Measurements from ENCODE around the gene SLC25A34.

Gene SLC25A34

DNA sequence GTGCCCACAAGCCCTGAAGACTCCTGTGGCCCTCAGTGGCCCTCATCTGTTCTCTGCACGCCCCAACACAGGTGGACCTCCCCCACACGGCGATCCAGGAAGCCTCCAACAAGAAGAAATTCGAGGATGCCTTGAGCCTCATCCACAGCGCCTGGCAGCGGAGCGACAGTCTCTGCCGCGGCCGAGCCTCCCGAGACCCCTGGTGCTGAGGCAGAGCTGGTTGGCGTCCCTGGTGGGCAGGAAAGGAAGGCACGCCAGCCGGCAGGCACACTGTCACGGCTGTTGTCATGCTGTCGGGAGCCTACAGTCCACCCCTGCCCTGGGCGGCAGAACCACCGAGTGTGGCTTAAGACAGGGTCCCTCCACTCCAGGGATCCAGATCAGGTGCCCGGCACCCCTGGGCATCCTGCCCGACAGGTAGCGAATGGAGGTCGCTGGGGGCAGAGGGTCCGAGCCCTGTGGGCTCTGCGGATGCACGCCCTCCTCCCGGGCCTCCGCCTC lies 2.3 kb upstream of the SLC25A34 start:
- no peak for DNase-seq

GRCh38 chr1:15734296-15734695 lies 1.8 kb upstream of the SLC25A34 start:
- no peak for DNase-seq

DNA sequence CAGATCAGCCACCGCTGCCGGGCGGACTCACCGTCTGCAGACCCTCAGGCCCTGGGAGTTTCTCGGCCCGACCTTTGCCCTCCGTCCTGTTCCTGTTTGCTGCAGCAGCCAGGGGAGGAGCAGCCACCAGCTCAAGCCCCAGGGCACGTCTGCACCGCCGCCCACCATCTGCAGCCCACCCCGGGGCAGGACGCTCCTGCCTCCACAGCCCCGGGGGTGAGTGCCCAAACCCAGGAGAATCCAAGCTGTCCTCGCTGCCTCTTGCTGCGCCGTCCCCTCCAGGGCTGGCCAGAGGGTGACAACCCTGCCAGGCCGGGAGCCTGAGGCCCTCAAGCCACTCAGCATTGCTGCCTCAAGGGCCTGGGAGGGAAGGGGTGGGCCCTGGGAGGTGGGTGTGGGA lies 1.2 kb upstream of the SLC25A34 start:
- no peak for DNase-seq

GRCh38 chr1:15735304-15736037 lies 587 bp upstream of the SLC25A34 start:
- no peak for DNase-seq

GRCh38 chr1:15736892-15737261 lies 819 bp downstream of the SLC25A34 start:
- DNase-seq, result no peak

GRCh38 chr1:15737324-15738319 lies 1.6 kb downstream of the SLC25A34 start:
- no peak for DNase-seq

DNA sequence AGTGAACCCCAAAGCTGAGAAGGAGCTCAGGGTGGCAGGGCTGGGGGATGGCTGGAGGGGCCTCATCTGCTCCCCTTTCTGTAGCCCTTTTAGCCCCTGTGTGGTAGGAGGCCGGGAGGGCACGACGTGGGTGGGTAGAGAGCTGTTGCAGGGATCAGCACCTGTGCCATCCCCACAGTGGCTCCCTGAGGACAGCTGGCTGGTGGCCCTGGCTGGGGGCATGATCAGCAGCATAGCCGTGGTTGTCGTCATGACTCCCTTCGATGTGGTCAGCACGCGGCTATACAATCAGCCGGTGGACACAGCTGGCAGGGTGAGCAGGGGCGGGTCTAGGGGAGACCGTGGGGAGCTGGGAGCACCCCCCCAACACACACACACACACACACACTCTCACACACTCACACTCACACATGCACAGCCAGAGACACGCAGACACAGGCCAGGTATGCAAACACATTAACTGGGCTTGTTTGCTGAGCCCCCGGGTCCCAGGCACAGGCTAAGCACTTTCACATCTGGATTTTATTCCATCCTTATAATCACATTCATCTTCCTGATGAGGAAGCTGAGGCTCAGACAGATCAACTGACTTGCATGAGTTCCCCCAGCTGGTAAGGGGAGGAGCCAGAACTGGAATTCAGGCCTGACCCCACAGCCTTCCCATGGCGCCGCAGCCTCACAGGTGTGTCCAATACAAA lies 2.5 kb downstream of the SLC25A34 start:
- no peak for DNase-seq

- DNase-seq, result no peak
Measured at GRCh38 chr1:15739259-15739658, 3.2 kb downstream of the SLC25A34 start.

DNA sequence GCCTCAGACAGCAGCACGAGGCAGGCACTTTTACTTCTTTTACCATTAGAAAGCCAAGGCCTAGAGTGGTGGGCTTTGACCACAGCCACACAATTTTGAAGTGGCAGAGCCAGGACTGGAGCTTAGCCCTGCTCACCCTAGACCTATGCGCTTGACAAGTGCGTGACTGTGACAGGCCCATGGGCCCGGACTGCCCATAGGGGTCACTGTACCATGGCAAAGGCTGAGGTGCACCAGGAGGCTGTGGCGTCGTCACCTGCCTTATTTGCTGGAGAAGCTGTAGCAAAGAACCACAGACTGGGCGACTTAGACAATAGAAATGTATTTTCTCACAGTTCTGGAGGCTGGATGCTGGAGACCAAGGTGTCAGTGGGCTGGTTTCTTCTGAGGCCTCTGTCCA lies 3.7 kb downstream of the SLC25A34 start:
- DNase-seq, result no peak

GRCh38 chr1:15740924-15741850 lies 5.1 kb downstream of the SLC25A34 start:
- peak; percentile 7 for DNase-seq

- no peak for DNase-seq
Measured at GRCh38 chr1:15742339-15742801, 6.3 kb downstream of the SLC25A34 start, which contains the start of gene TMEM82. Gene TMEM82, plus strand, starts transcription at chr1:15742499. Its CDS starts 61 bp downstream, at chr1:15742560.

DNA sequence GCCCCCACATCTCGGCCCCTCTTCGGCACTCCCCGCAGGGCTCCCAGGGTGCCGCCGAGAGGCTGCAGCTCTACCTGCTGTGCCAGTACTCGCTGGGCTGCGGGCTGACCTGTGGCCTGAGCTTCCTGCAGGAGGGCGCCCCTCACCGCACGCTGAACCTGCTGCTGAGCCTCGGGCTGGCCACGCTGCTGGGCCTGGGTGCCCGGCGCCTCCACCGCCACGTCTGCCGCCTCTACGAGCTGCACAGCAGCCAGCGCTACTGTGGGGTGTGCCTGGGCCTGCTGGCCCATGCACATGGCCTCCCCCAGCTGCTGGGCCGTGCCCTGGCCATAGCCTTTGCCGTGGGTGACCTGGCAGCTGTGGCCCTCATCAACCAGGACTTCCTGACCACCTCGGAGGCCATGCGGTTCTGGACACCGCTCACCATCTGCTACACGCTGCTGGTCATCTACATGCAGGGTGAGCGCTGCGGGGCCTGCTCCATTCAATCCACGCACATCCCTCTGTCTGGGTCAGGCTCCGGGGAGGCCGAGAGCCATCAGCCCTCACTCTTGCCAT lies 8.1 kb downstream of the SLC25A34 start:
- DNase-seq, result no peak

GRCh38 chr1:15747378-15747777 lies 11.3 kb downstream of the SLC25A34 start:
- DNase-seq, result no peak

DNA sequence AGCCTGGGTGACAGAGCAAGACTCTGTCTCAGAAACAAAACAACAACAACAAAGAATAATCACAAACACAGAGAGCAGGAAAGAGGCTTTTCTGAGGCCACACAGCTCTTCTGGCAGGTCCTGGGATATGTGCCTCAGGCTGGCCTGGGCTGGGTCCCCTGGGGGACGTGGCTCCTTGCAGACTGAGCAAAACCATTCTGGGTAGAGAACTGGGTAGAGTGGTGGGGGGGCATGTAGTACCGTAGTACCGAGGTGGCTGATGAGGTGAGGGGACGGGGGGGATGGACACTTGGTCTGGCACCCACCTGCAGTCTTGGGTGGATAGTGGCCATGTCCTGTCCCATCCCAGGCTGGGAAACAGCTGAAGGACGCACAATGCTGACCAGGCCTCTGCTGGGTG lies 12.2 kb downstream of the SLC25A34 start:
- no peak for DNase-seq

- DNase-seq, result no peak
Measured at GRCh38 chr1:15748690-15749398, 12.8 kb downstream of the SLC25A34 start.

GRCh38 chr1:15749399-15750291 lies 13.6 kb downstream of the SLC25A34 start:
- DNase-seq, result no peak

DNA sequence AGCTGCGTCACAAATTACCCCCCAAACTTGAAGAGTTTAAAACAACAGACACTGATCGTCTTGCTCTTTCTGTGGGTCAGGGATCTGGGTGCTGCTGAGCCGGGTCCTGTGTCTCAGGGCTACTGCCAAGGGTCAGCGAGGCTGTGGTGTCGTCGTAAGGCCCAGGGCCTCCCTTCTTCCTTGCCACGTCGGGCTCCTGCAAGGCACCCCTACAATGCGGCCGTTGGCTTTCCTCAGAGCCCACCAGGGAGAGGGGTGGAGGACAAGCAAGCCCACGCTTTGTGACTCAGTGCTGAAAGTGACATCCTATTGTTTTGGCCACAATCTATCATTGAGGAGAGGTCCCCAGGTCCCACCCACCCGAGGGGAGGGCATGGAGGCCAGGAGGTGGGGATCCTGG lies 14.9 kb downstream of the SLC25A34 start:
- DNase-seq, result no peak

GRCh38 chr1:15751717-15752116 lies 15.7 kb downstream of the SLC25A34 start:
- DNase-seq, result no peak

- no peak for DNase-seq
Measured at GRCh38 chr1:15753776-15754175, 17.7 kb downstream of the SLC25A34 start.

Measured in NCI-H1436 treated with DMSO at 0.1 percent for 48 hours (cell line).